T-helper 9 cell (primary cell): ENCODE results near the gene APOO.
"Not testable (repeated sequence)": the region's sequence is repeated elsewhere in the genome, so short reads cannot be mapped to it uniquely, and the experiment has no call there.

Experiments
- DNase-seq: peaks from one replicate; pipeline ENCODE4 v3.0.0-alpha.2; 2020

APOO gene

DNA sequence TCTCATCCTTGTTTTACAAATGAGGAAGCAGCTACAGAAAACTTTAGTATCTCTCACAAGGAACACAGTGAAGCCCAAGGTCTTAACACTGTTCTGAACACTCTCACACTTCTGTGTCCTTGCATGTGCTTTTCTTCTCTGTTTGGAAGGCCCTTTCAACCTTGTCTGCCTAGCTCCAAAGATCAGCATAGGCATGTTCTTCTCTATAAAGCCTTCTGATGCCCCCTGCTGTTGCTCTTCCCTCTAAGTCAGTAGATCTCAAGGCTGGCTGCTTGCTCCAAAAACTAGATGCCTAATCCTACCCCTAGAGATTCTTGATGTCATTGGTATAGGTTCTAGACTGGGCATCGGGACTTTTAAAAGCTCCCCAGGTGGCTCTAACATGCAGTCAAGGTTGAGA is 5.9 kb downstream of the APOO start:
- no peak for DNase-seq

DNA sequence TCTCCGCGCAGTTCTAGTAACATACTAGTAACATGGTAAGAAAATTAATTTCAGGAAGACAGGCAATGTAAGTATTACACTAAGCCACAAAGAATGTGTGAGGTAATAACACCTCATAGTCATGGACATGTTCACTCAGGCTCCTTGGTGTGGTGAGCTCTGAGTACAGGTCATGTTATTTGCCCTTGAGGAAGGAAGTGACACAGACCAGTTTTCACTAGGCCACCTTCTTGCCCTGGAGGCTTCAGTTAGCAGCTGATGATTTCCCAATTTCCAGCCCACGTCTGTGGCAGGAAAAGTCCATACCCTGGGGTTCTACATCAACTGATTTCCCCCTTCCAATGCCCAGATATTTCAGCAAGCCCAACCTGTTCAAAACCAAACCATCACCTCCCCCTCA is 6.7 kb downstream of the APOO start:
- no peak for DNase-seq

DNA sequence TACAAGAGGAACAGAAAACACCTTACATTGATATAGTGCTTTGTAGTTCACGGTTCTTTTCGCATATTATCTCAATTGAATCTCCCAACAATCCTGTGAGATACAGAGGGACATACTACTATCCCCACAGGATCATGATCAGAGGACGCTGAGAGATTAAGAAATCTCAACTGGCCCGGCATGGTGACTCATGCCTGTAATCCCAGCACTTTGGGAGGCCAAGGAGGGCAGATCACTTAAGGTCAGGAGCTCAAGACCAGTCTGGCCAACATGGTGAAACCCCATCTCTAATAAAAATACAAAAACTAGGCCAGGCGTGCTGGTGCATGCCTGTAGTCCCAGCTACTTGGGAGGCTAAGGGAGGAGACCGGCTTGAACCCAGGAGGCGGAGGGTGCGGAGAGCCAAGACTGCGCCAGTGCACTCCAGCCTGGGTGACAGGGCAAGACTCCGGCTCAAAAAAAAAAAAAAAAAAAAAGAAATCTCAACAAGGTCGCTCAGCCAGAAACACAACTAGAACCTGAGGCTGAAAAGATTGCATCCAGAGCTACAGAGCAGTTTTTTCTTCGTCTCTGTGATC is 7.4 kb downstream of the APOO start:
- no peak for DNase-seq

DNA sequence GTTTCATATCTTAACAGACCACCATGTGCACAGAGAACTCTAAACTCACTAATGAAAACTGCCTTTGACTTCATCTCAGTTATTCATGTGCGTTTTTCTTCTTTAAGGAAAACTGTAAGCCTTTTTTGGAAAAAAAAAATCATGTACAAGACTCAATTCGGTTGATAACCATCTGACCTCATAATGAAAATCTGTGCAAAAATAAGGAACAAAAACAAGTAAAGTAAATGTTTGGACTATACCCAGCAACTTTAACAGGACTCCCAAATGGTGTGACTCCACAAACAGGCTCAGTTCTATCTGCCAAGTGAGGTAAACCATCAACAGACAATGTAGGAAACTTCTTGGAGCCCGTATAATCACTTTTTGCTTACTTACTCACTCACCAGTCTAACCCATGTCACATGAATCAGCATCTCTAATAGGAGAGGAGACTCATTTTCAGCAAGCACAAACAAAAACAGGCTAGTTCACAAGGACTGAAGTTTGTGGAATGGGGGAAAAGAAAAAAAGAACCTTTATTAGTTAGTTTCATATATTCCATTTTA is 9.3 kb downstream of the APOO start:
- no peak for DNase-seq

DNA sequence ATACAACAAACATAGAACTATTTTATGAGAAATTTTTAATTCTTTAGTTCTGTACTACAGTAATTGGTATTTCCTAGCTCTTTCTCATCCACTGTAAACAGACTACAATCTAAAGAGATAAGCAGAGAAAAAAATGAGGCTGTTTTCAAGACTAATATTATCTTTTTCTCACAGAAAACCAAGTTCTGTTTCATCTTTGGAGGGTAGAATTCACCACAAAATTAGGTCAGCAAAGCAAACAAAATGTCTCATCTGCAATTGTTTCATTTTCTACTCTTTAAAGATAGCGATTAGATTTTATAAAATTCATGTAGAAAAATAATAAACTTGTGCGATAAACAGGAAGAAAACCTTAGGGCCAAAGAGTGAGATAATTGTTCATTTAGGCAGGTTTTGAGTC is 10.8 kb downstream of the APOO start:
- no peak for DNase-seq

DNA sequence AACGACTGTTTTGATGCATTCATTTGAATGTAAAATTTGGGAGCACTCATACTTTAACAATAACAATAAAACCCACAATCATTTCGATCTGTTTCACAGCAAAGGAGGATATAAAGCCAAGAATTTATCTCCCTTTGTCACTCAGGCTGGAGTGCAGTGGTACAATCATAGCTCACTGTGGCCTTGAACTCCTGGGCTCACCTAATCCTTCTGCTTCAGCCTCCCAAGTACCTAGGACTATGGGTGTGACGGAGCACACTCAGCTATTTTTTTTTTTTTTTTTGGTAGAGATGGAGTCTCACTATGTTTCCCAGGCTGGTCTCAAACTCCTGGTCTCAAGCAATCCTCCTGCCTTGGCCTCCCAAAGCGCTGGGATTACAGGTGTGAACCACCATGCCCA is 11.2 kb downstream of the APOO start:
- not testable (repeated sequence) for DNase-seq

DNA sequence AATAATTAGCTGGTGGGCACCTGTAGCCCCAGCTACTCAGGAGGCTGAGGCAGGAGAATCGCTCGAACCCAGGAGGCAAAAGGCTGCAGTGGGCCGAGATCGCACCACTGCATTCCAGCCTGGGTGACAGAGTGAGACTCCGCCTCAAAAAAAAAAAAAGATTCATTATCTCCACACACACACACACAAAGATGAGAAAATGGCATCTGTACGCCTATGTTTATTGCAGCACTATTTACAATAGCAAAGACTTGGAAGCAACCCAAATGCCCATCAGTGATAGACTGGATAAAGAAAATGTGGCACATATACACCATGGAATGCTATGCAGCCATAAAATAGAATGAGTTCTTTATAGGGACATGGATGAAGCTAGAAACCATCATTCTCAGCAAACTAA is 12.7 kb downstream of the APOO start:
- DNase-seq, result not testable (repeated sequence)

DNA sequence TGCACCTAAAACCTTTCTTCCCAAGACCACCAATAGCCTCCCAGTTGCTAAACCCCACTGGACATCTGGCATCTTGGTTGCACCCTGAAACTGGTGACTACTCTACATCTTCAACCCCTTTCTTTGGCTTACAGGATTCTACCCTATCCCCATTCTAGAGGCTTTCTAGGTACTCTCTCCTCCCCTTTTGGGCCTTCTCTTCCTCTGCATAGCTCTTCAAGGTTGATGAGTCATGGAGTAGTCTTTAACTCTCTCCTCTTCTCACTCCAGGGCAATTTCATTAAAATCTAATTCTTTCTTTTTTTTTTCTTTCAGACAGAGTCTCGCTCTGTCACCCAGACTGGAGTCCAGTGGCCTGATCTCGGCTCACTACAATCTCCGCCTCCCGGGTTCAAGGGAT is 16.8 kb downstream of the APOO start:
- DNase-seq, result no peak

DNA sequence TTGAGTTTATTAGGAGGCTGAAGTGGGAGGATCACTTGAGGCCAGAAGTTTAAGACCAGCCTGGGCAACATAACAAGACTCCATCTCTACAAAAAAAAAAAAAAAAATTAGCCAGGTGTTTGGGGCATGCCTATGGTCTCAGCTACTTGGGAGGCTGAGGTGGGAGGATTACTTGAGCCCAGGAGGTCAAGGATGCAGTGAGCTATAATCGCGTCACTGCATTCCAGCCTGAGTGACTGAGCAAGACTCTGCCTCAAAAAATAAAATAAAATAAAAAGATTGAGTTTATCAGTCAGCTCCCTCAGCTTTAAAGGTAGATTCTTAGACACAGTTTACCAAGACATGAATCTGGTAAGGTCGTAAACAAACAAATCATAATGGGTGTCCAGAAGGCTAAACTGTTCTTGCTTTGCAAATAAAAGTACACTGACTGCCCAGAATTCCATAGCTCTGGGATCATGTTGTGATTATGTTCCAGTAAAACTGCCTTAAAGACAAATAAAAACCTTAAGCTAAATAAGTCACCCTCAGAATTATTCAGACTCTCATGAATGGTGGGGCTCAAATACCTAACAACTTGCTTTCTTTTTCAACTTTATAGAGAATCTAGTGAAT is 18.7 kb downstream of the APOO start:
- no peak for DNase-seq

DNA sequence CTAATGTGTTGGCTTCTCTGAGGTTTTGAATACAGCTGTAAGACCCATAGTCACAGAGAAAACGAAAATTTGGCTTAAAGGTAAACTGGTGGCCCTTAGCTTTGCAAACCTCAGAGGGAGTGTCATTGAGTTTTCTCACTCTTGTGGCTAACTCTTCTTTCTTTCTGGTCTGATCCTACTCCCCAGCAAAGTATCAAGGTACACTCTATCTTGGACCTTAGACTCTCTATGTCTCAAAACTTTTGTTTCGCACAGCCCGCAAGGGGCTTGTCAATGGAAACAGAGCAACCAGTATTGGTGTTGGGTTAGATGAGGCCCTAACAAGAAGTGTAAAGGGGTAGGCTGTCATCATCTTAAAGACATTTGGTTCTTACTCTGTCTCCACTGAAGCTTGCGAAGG is 19.8 kb downstream of the APOO start:
- DNase-seq, result no peak

DNA sequence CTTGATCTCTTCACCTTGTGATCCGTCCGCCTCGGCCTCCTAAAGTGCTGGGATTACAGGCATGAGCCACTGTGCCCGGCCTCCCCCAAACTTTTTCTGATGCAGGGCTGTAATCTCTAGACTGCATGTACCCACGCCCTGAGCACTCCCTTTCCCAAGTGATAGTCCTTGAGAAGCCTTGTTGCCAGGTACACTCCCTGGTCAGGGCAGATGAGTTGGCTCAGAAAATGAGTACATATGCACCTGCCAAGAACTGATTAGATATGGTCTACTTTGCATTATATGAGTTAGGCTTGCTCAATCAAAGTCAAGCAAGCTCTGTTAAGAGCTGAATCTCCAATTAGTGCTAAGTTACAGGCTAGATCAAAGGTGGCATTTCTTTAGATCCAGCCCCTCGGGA is 20.3 kb downstream of the APOO start:
- DNase-seq, result no peak

DNA sequence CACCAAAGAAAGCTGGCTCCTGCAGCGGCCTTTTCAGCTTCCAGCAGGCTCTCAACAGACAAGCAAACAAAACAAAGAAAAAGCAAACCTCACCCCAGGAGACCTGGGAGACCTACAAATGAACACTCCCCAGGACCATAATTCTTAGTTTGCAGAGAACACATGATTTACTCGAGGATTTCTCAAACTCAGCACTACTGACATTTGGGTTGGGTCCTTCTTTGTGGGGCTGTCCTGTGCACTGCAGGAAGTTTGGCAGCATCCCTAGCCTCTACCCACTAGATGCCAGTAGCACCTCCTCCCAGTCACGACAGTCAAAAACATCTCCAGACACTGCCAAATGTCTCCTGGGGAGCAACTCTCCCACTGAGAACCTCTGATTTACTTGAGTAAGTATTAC is 21.9 kb downstream of the APOO start:
- DNase-seq, result no peak

DNA sequence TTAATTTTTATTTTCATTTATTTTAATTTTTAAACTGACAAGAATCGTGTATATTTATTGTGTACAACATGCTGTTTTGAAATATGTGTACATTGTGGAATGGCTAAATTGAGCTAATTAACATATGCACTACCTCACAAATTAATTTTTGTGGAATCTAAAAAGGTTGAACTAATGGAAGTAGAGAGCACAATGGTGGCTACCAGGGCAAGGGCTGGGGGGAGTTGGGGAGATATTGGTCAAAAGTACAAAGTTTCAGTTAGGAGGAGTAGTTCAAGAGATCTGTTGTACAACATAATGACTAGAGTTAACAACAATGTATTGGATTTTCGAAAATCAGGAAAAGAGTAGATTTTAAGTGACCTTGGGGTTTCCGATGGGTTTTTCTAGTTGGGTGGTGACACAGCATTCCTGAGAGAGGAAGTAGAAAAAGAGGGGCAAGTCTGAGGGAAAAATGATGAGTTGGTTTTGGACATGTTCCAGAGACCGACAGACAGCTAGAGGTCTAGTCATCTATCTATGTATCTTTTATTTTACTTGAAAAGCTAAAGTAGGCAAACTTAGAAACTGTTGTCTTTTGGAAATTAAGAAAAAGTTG is 23.2 kb downstream of the APOO start:
- DNase-seq, result no peak

DNA sequence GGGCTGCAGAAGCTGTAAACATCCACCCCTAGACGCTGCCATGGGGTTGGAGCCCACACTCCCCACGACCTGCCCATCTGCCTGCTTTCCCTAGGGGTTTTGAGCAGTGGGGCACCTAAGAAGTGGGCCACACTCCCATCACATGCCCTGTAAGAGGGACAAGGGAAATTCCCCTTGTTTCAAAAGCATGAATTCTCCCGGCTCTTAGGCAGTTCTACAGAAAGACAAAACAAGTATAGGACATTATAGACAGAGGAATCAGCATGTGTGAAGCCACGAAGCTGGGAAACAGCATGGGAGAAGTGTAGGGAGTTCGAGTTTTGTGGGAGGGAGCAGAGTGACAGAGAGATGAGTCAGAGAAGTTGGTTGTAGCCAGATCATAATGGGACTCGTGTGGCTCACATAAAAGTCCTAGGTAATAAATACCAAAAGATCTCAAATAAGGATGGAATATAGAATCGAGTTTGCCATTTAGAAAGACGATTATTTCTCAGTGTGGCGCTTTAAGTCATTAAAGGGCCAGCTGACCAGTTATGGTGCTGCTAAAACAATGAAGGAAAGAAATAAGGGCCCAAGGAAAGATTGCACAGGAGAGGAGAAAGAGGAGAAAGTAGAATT is 23.9 kb downstream of the APOO start:
- DNase-seq, result no peak

DNA sequence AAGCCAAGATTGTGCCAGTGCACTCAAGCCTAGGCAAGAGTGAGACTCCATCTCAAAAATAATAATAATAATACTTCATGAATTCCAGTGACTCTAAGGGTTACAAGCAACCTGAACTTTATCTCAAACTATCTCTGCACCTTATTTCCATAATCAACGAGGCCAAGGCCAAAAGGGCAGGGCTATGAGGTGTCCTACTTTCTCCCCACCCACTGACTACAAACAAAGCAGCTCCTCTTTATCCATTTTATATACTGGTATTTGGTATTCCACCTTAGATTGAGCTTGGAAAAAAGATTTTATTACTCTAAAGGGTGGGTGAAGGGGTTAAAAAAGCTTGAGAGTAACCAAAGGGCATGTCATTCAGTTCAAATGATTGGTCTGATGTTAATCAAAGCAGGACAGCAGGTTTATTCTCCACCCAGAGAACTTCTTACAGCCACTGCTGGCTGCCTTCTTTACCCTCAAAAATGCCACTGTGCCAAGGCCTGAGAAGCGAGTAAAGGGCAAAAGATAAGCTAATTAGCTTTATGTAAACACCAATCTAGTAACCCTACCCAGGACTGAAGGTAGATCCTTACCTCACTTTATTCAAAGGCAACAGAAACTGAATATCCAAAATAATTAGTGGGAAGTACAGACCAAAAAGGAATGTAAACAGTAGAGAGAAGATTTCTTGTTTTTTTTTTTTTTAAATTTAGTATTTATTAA is 28.2 kb downstream of the APOO start:
- no peak for DNase-seq

DNA sequence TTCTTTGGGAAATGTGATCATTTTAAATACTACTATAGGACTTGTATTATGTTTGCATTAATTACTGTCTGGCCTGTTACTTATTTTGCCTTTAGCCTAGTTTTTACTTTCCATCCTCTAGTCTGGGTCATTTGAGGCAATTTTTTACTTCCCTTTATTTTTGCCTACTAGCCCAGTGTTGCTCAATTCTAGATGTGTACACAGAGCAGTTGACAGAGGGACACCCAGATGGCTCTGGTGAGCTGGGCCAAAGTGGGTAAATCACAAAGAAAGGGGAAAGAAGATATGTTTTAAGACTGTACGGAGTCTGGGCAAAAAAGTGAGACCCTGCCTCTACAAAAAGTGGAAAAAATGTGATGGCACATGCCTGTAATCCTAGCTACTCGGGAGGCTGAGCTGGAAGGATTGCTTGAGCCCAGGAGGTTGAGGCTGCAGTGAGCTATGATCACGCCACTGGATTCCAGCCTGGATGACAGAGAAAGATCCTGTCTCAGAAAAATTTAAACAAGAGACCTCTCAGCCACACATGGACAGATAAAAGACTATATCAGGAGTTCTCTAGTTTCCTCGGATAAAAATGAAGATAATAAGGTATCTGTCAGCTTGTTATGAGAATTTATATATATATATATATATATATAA is 35.7 kb downstream of the APOO start:
- no peak for DNase-seq

DNA sequence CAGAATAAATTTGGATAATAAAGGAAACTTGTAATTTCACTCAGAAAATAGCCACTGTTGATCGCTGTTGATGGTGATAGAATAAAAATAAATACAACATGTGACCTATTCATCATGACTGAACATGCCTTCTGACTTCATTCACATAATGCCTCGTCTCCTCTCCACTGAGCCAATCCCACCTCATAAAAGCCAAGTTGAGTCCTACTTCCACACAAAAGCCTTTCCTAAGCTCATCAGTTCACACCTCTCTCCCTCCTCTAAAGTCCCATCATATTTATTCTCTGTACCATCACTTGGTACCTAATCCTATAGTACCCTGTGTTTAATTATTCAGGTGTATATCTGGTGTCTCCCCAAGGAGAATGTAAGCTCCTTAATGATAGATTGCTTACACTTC is 37.7 kb downstream of the APOO start:
- DNase-seq, result no peak

DNA sequence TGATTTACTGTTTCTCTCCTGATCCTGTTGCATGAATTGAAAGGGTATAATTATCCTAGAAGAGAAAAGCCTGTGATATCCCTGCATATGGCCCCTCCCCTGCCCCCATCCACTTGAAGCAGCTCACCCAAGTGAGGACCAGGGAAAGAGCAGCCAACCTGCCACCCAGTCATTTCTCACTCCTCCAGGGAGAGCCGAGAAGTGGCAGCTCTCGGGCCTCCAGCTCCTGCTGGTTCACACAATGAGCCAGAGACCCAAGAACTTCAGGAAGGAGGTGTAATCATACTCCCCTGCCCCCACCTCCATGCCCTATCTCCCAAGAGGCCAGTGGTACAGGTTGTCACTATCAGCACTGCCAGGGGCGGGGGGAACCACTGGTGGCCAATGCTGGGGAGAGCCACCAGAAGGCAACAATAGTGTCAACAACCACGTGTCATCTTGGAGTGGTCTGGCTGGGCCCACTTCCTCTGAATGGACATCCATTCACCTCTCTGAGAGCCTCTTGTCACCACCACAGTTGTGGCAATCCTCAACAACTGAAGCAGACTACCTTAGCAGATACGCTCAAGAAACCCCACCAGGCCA is 42.9 kb downstream of the APOO start:
- no peak for DNase-seq

DNA sequence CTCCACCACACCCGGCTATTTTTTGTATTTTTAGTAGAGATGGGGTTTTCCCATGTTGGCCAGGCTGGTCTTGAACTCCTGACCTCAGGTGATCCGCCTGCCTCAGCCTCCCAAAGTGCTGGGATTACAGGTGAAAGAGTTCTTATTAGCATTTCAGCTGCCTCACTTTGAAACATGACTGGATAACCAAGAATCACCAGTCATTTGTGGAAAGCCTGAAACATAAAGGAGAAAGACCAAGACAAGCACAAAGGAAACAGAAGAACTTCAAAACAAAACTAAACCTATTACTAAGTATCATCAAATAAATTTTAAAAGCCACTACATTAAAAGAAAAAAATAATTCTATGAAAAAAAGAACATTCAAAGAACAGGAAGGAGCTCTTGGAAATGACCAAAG is 45.8 kb downstream of the APOO start:
- DNase-seq, result not testable (repeated sequence)

DNA sequence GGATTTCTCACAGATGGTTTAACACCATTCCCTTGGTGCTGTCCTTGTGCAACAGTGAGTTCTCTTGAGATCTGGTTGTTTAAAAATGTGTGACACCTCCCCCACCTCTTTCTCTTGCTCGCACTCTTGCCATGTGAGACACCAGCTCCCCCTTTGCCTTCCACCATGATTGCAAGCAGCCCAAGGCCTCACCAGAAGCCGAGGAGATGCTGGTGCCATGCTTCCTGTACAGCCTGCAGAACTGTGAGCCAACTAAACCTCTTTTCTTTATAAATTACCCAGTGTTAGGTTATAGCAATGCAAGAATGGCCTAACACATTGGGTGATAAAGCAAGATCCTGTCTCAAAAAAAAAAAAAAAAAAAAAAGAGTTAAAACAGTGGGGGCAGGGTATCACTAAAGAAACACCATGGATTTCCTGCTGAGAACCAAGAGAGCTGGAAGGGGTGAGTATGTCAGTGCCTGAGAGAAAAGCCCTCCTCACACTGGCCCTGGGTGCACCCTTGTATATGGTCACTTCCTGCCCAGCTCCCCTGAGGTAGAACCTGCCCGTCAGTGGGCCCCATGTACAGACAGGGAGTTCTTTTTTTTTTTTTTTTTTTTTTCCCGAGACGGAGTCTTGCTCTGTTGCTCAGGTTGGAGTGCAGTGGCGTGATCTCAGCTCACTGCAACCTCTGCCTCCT is 46.4 kb downstream of the APOO start:
- no peak for DNase-seq

DNA sequence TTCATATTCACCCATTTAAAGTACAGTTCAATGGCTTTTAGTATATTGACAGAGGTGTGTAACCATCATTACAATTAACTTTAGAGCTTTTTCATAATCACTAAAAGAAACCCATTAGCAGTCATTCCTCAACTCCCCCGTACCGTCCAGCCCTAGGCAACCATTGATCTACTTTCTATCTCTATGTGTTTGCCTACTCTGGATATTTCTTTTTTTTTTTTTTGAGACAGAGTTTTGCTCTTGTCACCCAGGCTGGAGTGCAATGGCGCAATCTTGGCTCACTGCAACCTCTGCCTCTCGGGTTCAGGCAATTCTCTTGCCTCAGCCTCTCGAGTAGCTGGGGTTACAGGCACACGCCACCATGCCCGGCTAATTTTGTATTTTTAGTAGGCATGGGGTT is 48.5 kb downstream of the APOO start:
- not testable (repeated sequence) for DNase-seq

DNA sequence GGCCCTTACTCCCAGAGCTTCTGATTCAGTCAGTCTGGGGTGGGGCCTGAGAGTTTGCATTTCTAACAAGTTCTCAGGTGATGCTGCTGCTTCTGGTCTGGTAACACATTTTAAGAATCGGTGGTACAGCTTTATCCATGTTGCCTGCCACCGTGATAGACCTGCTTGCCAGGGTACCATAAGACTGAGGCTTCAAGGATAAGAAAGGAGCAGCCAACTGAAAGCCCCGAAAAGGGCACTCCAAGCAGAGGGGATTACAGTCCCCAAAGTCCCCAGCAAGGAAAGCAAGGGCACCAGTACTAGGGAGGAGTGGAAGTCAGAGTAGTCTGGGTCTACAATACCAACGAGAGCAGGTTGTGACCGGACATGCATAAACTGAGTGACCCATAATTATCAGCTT is 49.8 kb downstream of the APOO start:
- DNase-seq, result no peak
